Calu3 (cell line): Measurements from ENCODE around the gene ZNF565. TPM values are rescaled to one million over a fixed set of nuclear protein-coding genes. Genes with fewer than 3 reads are reported as not detected.
"Not testable (repeated sequence)": the region's sequence is repeated elsewhere in the genome, so short reads cannot be mapped to it uniquely, and the experiment has no call there.

ENCODE experiments used
- BruUV-seq: library from RNA; stranded (reverse); fragments of 400-500 nt; replicated peaks from 2 replicates; lab custom pipeline; 2021; lab: Mats Ljungman, UMichigan
- CTCF ChIA-PET: fragments of 300-600 bp; sonication (Branson Sonifier 250); formaldehyde crosslinking; loops from one replicate; lab custom pipeline; 2022; ENCODE audit warnings: antibody characterized with exemption; lab: Charles Lee
- DNase-seq: peaks from one replicate; pipeline ENCODE4 v3.0.0; 2022
- H3K27ac Mint-ChIP-seq: one replicate; pipeline ENCODE4 v1.8.0; 2022; ENCODE audit warnings: mixed read lengths; ENCODE audit not compliant: unreplicated experiment
- H3K27me3 Mint-ChIP-seq: one replicate; pipeline ENCODE4 v1.8.0; 2022; ENCODE audit warnings: mixed read lengths; ENCODE audit not compliant: unreplicated experiment
- H3K36me3 Mint-ChIP-seq: one replicate; pipeline ENCODE4 v1.8.0; 2022; ENCODE audit warnings: mild to moderate bottlenecking, moderate library complexity, mixed read lengths; ENCODE audit not compliant: insufficient read depth, unreplicated experiment
- H3K4me1 Mint-ChIP-seq: one replicate; pipeline ENCODE4 v1.8.0; 2022; ENCODE audit warnings: mild to moderate bottlenecking, low read depth, mixed read lengths; ENCODE audit not compliant: unreplicated experiment
- H3K4me3 Mint-ChIP-seq: one replicate; pipeline ENCODE4 v1.8.0; 2022; ENCODE audit warnings: mild to moderate bottlenecking, low read depth, moderate library complexity, mixed read lengths; ENCODE audit not compliant: unreplicated experiment
- H3K9me3 Mint-ChIP-seq: one replicate; pipeline ENCODE4 v1.8.0; 2022; ENCODE audit warnings: low read depth, mixed read lengths; ENCODE audit not compliant: unreplicated experiment
- CTCF ChIP-seq: fragments of 200-600 bp; IDR thresholded peaks from one replicate; pipeline ENCODE4 v1.8.0; 2022; ENCODE audit warnings: antibody characterized with exemption; ENCODE audit not compliant: unreplicated experiment
- intact Hi-C: fragments of 100-400 bp; cut with micrococcal nuclease; formaldehyde crosslinking; loops from one replicate; pipeline ENCODE4 v1.10.0; 2022; ENCODE audit not compliant: unreplicated experiment
- total RNA-seq: library from RNA; stranded (reverse); gene quantifications from 2 replicates; pipeline ENCODE4 v1.2.3, GENCODE V29; 2022

ZNF565 gene
- total RNA-seq, 1 experiment from 2014 or later: 6.3 TPM

GRCh38 chr19:36236946-36237310 is 22.5 kb upstream of the ZNF565 start:
- intact Hi-C loops: no loop called here
- peaks cover 22% of the 10 kb centered on the region for H3K9me3 Mint-ChIP-seq
- BruUV-seq: no TSS peak
- DNase-seq: no peak
- CTCF ChIA-PET: no interaction called here
- no peak for TF ChIP-seq CTCF
- no peak overlapping the region for H3K27ac Mint-ChIP-seq
- no peaks in the 10 kb centered on the region for H3K4me1 Mint-ChIP-seq
- H3K27me3 Mint-ChIP-seq: no peaks in the 10 kb centered on the region
- no peak overlapping the region for H3K4me3 Mint-ChIP-seq
- H3K36me3 Mint-ChIP-seq: peaks cover 94% of the 10 kb centered on the region

GRCh38 chr19:36236304-36236945 is 22.0 kb upstream of the ZNF565 start:
- H3K9me3 Mint-ChIP-seq: peaks cover 22% of the 10 kb centered on the region
- intact Hi-C loops: no loop called here
- no peak for DNase-seq
- no peak overlapping the region for H3K27ac Mint-ChIP-seq
- no peaks in the 10 kb centered on the region for H3K4me1 Mint-ChIP-seq
- H3K27me3 Mint-ChIP-seq: no peaks in the 10 kb centered on the region
- TF ChIP-seq CTCF: no peak
- H3K4me3 Mint-ChIP-seq: no peak overlapping the region
- H3K36me3 Mint-ChIP-seq: peaks cover 99% of the 10 kb centered on the region
- no TSS peak for BruUV-seq
- CTCF ChIA-PET: no interaction called here

- DNase-seq, H3K4me3 Mint-ChIP-seq, H3K4me1 Mint-ChIP-seq, intact Hi-C loops, H3K27me3 Mint-ChIP-seq, H3K27ac Mint-ChIP-seq, CTCF ChIA-PET, BruUV-seq: not testable (repeated sequence)
- peaks cover 100% of the 10 kb centered on the region for H3K36me3 Mint-ChIP-seq
- peaks cover 24% of the 10 kb centered on the region for H3K9me3 Mint-ChIP-seq
These were observed 19.2 kb upstream of the ZNF565 start for GRCh38 chr19:36233626-36234025.

GRCh38 chr19:36225219-36225892 is 10.9 kb upstream of the ZNF565 start:
- H3K27me3 Mint-ChIP-seq: no peaks in the 10 kb centered on the region
- H3K4me3 Mint-ChIP-seq: no peak overlapping the region
- H3K36me3 Mint-ChIP-seq: peaks cover 98% of the 10 kb centered on the region
- no peak overlapping the region for H3K27ac Mint-ChIP-seq
- H3K9me3 Mint-ChIP-seq: peaks cover 28% of the 10 kb centered on the region
- DNase-seq: no peak
- BruUV-seq: no TSS peak
- no peak for TF ChIP-seq CTCF
- intact Hi-C loops: no loop called here
- H3K4me1 Mint-ChIP-seq: no peaks in the 10 kb centered on the region
- CTCF ChIA-PET: interaction anchor here (1.8 kb wide), 1 partner anchor 11 kb away, joined by 4 read pairs; the partner anchor contains the start of genes ZNF146 and ZNF565

GRCh38 chr19:36222503-36222902 is 8.0 kb upstream of the ZNF565 start:
- no peak for DNase-seq
- intact Hi-C loops: no loop called here
- H3K27ac Mint-ChIP-seq: no peak overlapping the region
- CTCF ChIA-PET: no interaction called here
- no peaks in the 10 kb centered on the region for H3K4me1 Mint-ChIP-seq
- peaks cover 95% of the 10 kb centered on the region for H3K36me3 Mint-ChIP-seq
- no peaks in the 10 kb centered on the region for H3K27me3 Mint-ChIP-seq
- peaks cover 25% of the 10 kb centered on the region for H3K9me3 Mint-ChIP-seq
- TF ChIP-seq CTCF: no peak
- H3K4me3 Mint-ChIP-seq: no peak overlapping the region
- no TSS peak for BruUV-seq
